UCSD-AML1 (cell line): Measurements from ENCODE around the gene ZNF586.
"Not testable (repeated sequence)": the region's sequence is repeated elsewhere in the genome, so short reads cannot be mapped to it uniquely, and the experiment has no call there.

ENCODE experiments used
- DNase-seq: peaks from one replicate; lab custom pipeline; 2025; ENCODE audit not compliant: unreplicated experiment; lab: John Stamatoyannopoulos, UW

Gene ZNF586

DNA sequence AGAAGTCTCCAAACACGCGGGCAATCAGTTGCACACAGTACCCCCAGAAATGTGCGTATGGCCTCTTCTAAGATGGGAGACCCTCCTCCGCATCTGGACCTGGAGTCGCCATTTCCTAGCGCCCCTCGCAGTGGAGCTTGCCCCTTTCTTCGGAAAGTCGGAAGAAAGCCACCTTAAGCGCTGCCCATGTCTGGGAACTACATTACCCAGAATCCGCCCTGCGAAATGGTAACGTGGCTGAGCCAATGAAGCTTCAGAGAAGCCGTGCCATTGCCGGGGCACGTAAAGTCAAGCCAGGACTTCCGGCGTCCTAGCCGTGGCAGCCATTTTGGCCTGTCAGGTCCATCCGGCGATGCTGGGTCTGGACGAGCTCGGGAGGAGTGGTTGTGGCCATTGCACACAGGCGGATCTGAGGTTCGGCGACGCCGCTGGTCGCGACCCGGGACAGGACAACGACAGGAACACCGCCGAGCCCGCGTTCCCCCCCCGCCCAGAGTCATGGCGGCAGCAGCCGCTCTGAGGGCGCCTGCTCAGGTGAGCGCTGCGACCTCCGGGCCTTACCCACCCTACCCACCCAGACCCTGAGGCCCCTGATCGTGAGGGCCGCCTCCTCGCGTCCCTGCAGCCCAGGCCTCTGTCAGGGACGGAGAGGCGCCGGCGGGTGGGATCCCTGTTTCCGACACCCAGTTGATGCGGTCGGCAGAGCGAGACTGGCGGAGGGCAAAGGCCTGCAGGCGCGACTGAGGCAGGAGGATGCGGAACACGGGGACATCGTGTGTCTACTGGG, at the start of gene ZNF586:
TSS of gene ZNF586 (plus strand) at position 332 of the 787 bp plus-strand sequence. CDS start at position 499, 167 bp downstream.
- peak; percentile 87 for DNase-seq

DNA sequence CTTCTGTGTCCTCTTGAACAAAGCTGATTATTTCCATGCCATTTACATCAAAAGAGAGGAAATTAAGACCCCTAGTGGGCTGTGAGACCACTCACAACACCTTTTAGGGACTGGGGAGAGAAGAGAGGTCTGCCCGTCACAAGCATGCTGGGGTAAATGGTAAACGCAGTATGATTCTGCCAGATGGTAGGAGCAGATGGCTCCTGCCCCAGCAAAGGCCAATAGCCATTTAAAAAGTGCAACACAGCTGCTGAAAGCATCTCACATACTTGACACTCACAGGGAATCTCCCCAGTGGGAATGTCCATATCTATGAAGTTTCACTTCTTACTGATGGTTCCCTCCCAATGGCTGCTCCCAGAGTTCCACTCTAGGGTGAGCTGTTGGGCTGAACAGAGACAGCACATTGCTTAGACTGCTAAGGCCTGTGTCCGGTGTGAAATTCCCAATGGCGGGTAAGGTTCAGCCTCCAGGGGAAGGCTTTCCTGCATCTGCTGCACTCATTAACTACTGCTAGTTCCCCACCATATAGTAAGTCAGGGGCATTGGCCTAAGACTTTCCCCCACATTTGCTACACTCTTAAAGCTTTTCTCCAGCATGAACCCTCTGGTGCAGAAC, 49.5 kb upstream of the ZNF586 start:
- no peak for DNase-seq

DNA sequence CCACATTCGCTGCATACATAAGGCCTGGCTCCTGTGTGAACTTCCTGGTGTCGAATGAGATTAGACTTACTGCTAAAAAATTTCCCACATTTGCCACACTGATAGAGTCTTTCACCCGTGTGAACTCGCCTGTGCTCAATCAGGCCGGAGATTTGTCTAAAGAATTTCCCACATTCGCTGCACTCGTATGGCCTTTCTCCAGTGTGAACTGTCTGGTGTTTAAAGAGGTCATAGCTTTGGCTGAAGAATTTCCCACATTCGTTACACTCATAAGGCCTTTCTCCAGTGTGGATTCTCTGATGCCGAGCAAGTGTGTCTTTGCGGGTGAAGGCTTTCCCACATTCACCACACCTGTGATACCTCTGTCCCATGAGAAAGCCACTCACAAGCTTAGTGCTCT, 48.6 kb upstream of the ZNF586 start:
- DNase-seq: no peak

GRCh38 chr19:57738320-57738719, 31.2 kb upstream of the ZNF586 start:
- peak; percentile 30 for DNase-seq

DNA sequence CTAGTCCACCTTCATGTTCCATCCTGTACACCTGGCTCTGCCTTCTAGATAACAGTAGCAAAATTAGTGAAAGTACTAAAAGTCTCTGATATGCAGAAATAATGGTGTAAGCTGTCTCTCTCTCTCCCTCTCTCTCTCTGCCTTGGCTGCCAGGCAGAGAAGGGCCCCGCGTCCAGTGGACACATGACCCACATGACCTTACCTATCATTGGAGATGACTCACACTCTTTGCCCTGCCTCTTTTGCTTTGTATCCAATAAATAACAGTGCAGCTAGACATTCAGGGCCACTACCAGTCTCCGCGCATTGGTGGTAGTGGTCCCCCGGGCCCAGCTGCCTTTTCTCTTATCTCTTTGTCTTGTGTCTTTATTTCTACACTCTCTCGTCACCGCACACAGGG, 30.7 kb upstream of the ZNF586 start:
- DNase-seq: not testable (repeated sequence)

DNA sequence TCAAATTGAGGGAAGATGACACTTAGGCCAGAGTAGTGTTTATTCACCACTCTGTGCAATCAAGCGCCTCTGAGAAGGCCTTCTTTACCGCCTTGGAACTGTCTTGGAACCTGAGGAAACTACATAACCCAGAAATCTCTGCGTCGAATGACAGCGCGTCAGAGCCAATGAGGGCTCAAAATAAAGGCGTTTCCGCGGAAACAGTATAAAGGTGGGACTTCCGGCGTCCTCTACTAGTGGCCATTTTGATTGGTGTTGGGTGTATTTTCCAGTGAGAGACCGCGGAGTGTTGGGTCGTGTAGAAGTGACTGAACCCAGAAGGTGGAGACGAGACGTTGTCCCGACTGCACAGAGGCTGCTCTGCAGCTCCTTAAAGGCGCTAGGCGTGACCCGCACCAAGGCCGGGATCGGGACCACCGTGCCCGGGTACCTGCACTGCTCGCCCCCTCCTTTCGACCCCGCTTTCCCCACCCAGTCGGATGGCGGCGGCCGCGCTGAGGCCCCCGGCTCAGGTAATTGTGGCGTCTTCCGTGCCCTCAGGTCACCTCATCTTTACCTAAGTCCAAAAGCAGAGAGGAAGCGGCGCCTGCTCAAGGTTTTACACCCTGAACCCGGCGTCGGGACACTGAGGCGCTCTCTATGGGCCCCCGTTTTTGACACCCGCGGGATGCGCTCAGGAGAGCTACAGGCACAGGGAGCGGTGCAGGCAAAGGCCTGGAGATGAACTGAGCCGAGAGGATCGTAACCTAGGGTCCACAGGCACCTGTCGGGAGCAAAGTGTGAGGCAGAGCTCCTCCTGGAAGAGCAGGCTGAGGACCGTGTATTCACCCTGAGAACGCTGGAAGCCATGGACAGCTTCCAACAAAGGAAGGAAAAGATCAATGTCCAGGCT, 22.6 kb upstream of the ZNF586 start, which contains the start of gene ZNF776:
TSS of gene ZNF776 (plus strand) at position 236 of the 892 bp plus-strand sequence. CDS start at position 480, 244 bp downstream.
- DNase-seq: peak; percentile 80

DNA sequence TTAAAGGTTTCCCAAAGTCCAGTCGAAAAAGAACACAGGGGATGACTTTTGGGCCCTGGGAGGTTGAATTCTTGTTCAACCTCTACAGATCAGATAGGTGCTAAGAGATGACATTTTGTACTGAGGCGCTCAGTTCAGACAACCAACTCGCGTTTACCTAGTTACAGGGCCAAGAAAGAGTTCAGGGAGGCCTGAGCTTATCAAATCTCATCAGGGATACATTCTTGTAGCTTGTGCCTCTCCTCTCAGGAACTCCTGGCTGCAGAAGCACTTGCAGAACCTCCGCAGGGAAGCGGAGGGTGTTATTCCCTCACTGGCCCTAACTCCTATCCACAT, 22.0 kb upstream of the ZNF586 start:
- no peak for DNase-seq

GRCh38 chr19:57748029-57748428, 21.4 kb upstream of the ZNF586 start:
- no peak for DNase-seq

GRCh38 chr19:57754091-57754673, 15.3 kb upstream of the ZNF586 start:
- DNase-seq: no peak

DNA sequence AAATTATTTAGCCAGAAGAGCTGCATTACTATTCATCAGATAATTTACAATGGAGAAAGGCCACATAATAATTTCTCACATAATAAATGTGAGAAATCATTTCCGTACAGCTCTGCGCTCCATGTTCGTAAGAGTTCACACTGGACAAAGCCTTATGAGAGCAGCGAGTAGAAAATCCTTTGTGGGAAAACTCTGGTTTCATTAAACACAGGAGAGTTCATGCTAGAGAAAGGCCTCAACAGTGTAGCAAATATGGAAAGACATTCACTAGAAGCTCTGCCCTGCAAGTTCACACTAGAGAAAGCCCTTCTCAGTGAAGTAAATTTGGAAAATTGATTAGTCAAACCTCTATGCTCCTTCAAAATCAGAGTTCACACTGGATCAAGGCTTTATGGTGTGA, 14.4 kb upstream of the ZNF586 start:
- DNase-seq: no peak

GRCh38 chr19:57757941-57758340, 11.5 kb upstream of the ZNF586 start:
- DNase-seq: no peak

DNA sequence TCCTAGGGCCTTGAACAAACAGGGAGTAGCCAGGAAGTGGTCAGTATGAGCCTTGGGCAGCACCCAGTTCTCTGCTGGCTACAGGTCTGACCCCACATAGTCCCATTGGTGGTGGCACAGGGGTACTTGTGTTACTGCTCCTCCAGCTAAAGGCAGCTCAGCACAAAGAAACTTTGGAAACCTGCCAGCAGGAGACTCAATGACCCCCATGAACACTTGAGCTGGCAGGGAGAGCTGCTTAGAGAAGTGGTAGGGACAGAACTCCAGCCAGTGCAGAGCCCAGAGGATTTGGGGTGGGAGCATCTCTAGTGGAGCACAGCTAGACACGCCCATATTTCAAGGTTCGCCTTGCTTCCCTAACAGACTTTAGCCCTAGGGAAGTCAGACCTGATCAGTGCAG, 10.4 kb upstream of the ZNF586 start:
- no peak for DNase-seq

DNA sequence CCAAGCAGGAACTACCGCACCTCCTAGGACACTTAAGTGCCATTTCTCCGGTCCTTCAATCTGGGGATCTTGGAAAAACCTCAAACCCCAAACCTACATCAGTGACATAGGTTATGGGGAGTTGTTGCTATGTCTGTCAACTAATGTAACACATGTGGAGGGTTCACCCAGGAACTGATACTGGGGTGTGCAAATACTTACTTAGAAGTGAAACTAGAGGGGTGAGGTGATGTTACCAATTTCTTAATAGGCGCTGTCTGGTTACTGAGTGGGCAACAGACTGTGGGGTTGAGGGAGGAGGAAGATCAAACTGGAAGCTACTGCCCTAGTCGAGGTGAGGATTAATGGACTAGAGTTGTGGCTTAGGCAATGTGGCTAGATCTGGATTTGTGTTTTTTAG, 1.9 kb downstream of the ZNF586 start:
- DNase-seq: no peak

GRCh38 chr19:57773488-57773887, 4.0 kb downstream of the ZNF586 start:
- no peak for DNase-seq

DNA sequence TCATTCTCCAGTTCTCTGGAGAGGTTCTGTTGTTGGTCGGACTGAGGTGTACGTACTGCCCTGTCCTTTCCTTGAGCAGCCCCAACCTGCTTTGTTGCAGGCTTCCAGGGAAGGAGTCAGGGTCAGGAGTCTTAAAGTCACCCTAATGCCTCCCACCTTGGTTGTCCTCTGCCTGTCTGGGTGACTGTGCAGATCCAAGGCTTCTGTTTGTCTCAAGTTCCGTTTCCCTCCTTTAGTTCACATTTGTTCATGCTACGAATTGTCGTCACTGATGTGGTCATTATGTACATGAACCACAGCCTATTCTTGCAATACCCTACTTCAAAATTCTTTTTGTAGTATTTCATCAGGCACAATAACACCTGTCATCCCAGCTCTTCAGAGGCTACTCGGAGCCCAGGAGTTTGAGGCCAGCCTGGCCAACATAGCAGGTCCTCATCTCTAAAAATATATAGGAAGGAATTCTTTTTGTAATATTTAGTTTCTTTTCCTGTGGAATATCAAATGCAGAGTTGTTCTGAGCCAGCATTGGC, 7.4 kb downstream of the ZNF586 start:
- no peak for DNase-seq

DNA sequence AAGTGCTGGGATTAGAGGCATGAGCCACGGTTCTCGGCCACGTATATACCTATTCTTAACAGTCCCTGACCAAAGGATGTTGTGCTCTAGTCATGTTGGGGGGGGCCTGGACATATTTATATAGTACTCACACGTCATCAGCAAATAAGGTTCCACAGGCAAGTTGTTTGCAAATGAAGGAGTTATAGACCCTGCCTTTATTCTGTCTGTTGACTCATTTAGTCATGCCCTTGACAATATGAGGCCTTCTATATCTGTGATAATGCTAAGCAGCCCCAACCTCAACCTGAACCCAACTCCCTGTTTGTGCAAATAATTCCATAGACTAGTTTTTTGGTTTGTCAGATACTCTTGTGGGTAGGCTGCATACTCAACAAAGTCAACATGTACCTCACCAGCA, 8.9 kb downstream of the ZNF586 start:
- no peak for DNase-seq

- DNase-seq: no peak
Measured at GRCh38 chr19:57779220-57779845, 9.9 kb downstream of the ZNF586 start.

- no peak for DNase-seq
Measured at GRCh38 chr19:57786286-57786685, 16.8 kb downstream of the ZNF586 start.

DNA sequence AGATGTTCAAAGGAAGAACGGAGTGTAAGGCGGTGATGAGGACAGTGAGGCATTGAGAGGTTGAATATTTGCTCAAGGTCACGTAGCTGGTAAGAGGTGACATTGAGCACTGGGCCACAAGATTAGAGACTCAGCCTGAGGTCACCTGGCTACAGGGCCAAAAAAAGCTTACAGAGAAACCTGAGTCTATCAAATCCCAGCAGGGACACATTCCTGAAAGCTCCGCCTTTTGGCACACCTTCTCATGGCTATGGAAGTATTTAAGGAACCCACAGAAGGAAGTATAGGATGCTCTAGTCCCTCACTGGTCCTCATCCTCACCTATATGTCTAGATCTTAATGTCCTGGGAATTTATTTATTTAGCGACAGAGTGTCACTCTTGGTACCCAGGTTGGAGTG, 17.4 kb downstream of the ZNF586 start:
- DNase-seq: no peak

- DNase-seq: no peak
Measured at GRCh38 chr19:57788114-57788692, 18.7 kb downstream of the ZNF586 start.
